ENCODE data around the gene BCR. TPM values are rescaled to one million over a fixed set of nuclear protein-coding genes. Genes with fewer than 3 reads are reported as not detected.
A peak's percentile ranks its signal among the peaks of the same experiment; 100 is the strongest.

The BCR gene
- total RNA-seq, 2 donors from 2014 or later = 91.8 to 93.2 TPM

- no peak overlapping the region for H3K4me3 Mint-ChIP-seq
- ATAC-seq (no peak), DNase-seq (no peak)
- no peaks in the 10 kb centered on the region for H3K36me3 Mint-ChIP-seq (ENCODE audit: low read depth)
- H3K27me3 Mint-ChIP-seq = no peaks in the 10 kb centered on the region
- no peaks in the 10 kb centered on the region for H3K9me3 ChIP-seq (ENCODE audit: control insufficient read depth, low read length, poor library complexity, severe bottlenecking)
- peaks cover 2% of the 10 kb centered on the region for H3K4me1 Mint-ChIP-seq
- H3K27ac Mint-ChIP-seq = no peak overlapping the region
Measured at GRCh38 chr22:23169043-23169406, 11.3 kb upstream of the BCR start.

- ATAC-seq (no peak), DNase-seq (no peak)
- peak overlapping the region; percentile 84 for H3K27ac Mint-ChIP-seq
- H3K9me3 ChIP-seq (ENCODE audit: control insufficient read depth, low read length, poor library complexity, severe bottlenecking) = no peaks in the 10 kb centered on the region
- peaks cover 22% of the 10 kb centered on the region for H3K4me1 Mint-ChIP-seq
- peak overlapping the region; percentile 45 for H3K4me3 Mint-ChIP-seq
- no peaks in the 10 kb centered on the region for H3K27me3 Mint-ChIP-seq
- no peaks in the 10 kb centered on the region for H3K36me3 Mint-ChIP-seq (ENCODE audit: low read depth)
Measured at GRCh38 chr22:23175817-23176644, 4.3 kb upstream of the BCR start.

GRCh38 chr22:23176645-23177027 lies 3.7 kb upstream of the BCR start:
- no peaks in the 10 kb centered on the region for H3K9me3 ChIP-seq (ENCODE audit: control insufficient read depth, low read length, poor library complexity, severe bottlenecking)
- no peaks in the 10 kb centered on the region for H3K36me3 Mint-ChIP-seq (ENCODE audit: low read depth)
- H3K27ac Mint-ChIP-seq = peak overlapping the region; percentile 84
- H3K4me3 Mint-ChIP-seq = peak overlapping the region; percentile 45
- H3K4me1 Mint-ChIP-seq = peaks cover 22% of the 10 kb centered on the region
- no peak for DNase-seq
- H3K27me3 Mint-ChIP-seq = no peaks in the 10 kb centered on the region
- no peak for ATAC-seq

GRCh38 chr22:23177197-23177596 lies 3.1 kb upstream of the BCR start:
- peaks cover 25% of the 10 kb centered on the region for H3K4me1 Mint-ChIP-seq
- H3K36me3 Mint-ChIP-seq (ENCODE audit: low read depth) = peaks cover 2% of the 10 kb centered on the region
- no peak overlapping the region for H3K27ac Mint-ChIP-seq
- H3K27me3 Mint-ChIP-seq = no peaks in the 10 kb centered on the region
- DNase-seq (no peak), ATAC-seq (no peak)
- no peaks in the 10 kb centered on the region for H3K9me3 ChIP-seq (ENCODE audit: control insufficient read depth, low read length, poor library complexity, severe bottlenecking)
- no peak overlapping the region for H3K4me3 Mint-ChIP-seq

- H3K9me3 ChIP-seq (ENCODE audit: control insufficient read depth, low read length, poor library complexity, severe bottlenecking) = no peaks in the 10 kb centered on the region
- peaks cover 5% of the 10 kb centered on the region for H3K36me3 Mint-ChIP-seq (ENCODE audit: low read depth)
- DNase-seq (peak; percentile 48 to 57 (median 50)), ATAC-seq (peak; percentile 24)
- H3K4me1 Mint-ChIP-seq = peaks cover 40% of the 10 kb centered on the region
- no peaks in the 10 kb centered on the region for H3K27me3 Mint-ChIP-seq
- peak overlapping the region; percentile 86 for H3K4me3 Mint-ChIP-seq
- H3K27ac Mint-ChIP-seq = peak overlapping the region; percentile 88
Measured at GRCh38 chr22:23178512-23179254, 1.6 kb upstream of the BCR start.

GRCh38 chr22:23179381-23180299 lies 669 bp upstream of the BCR start:
- Mint-ChIP-seq H3K36me3 (ENCODE audit: low read depth) (peaks cover 5% of the 10 kb centered on the region), H3K4me3 (peak overlapping the region; percentile 86), H3K27me3 (no peaks in the 10 kb centered on the region), H3K4me1 (peaks cover 45% of the 10 kb centered on the region), H3K27ac (peak overlapping the region; percentile 88)
- no peak for DNase-seq
- H3K9me3 ChIP-seq (ENCODE audit: control insufficient read depth, low read length, poor library complexity, severe bottlenecking) = no peaks in the 10 kb centered on the region
- no peak for ATAC-seq

- no peak for DNase-seq
- H3K9me3 ChIP-seq (ENCODE audit: control insufficient read depth, low read length, poor library complexity, severe bottlenecking) = no peaks in the 10 kb centered on the region
- Mint-ChIP-seq H3K27ac (peak overlapping the region; percentile 94), H3K27me3 (no peaks in the 10 kb centered on the region), H3K4me1 (peaks cover 48% of the 10 kb centered on the region), H3K4me3 (peak overlapping the region; percentile 98), H3K36me3 (ENCODE audit: low read depth) (peaks cover 5% of the 10 kb centered on the region)
- peak; percentile 9 for ATAC-seq
Measured at GRCh38 chr22:23180893-23181720, 798 bp downstream of the BCR start.

GRCh38 chr22:23181721-23182308 lies 1.5 kb downstream of the BCR start:
- peak overlapping the region; percentile 98 for H3K4me3 Mint-ChIP-seq
- no peaks in the 10 kb centered on the region for H3K27me3 Mint-ChIP-seq
- H3K36me3 Mint-ChIP-seq (ENCODE audit: low read depth) = peaks cover 5% of the 10 kb centered on the region
- DNase-seq (no peak), ATAC-seq (no peak)
- peak overlapping the region; percentile 94 for H3K27ac Mint-ChIP-seq
- peaks cover 51% of the 10 kb centered on the region for H3K4me1 Mint-ChIP-seq
- no peaks in the 10 kb centered on the region for H3K9me3 ChIP-seq (ENCODE audit: control insufficient read depth, low read length, poor library complexity, severe bottlenecking)

GRCh38 chr22:23182309-23183060 lies 2.2 kb downstream of the BCR start:
- no peaks in the 10 kb centered on the region for H3K9me3 ChIP-seq (ENCODE audit: control insufficient read depth, low read length, poor library complexity, severe bottlenecking)
- peak overlapping the region; percentile 94 for H3K27ac Mint-ChIP-seq
- peak; percentile 57 for ATAC-seq
- DNase-seq = peak in 2 of 3 donors; percentile 35 to 40
- no peaks in the 10 kb centered on the region for H3K27me3 Mint-ChIP-seq
- H3K36me3 Mint-ChIP-seq (ENCODE audit: low read depth) = peaks cover 5% of the 10 kb centered on the region
- peaks cover 50% of the 10 kb centered on the region for H3K4me1 Mint-ChIP-seq
- H3K4me3 Mint-ChIP-seq = peak overlapping the region; percentile 98

- Mint-ChIP-seq H3K4me1 (peaks cover 56% of the 10 kb centered on the region), H3K27ac (peak overlapping the region; percentile 94), H3K36me3 (ENCODE audit: low read depth) (peaks cover 5% of the 10 kb centered on the region), H3K27me3 (no peaks in the 10 kb centered on the region), H3K4me3 (peak overlapping the region; percentile 98)
- H3K9me3 ChIP-seq (ENCODE audit: control insufficient read depth, low read length, poor library complexity, severe bottlenecking) = no peaks in the 10 kb centered on the region
- DNase-seq (no peak), ATAC-seq (no peak)
Measured at GRCh38 chr22:23183061-23183698, 2.9 kb downstream of the BCR start.

GRCh38 chr22:23184100-23184763 lies 3.9 kb downstream of the BCR start:
- H3K4me3 Mint-ChIP-seq = peak overlapping the region; percentile 98
- no peak for DNase-seq
- peaks cover 5% of the 10 kb centered on the region for H3K36me3 Mint-ChIP-seq (ENCODE audit: low read depth)
- no peaks in the 10 kb centered on the region for H3K27me3 Mint-ChIP-seq
- peaks cover 56% of the 10 kb centered on the region for H3K4me1 Mint-ChIP-seq
- H3K27ac Mint-ChIP-seq = peak overlapping the region; percentile 94
- no peaks in the 10 kb centered on the region for H3K9me3 ChIP-seq (ENCODE audit: control insufficient read depth, low read length, poor library complexity, severe bottlenecking)
- ATAC-seq = no peak

Measured in T-helper 17 cell (primary cell).